T-helper 22 cell (primary cell): ENCODE data around the gene CHD6.

Source experiments
- DNase-seq: peaks from one replicate; pipeline ENCODE4 v3.0.0-alpha.2; 2020; ENCODE audit warnings: low read depth

The CHD6 gene

DNA sequence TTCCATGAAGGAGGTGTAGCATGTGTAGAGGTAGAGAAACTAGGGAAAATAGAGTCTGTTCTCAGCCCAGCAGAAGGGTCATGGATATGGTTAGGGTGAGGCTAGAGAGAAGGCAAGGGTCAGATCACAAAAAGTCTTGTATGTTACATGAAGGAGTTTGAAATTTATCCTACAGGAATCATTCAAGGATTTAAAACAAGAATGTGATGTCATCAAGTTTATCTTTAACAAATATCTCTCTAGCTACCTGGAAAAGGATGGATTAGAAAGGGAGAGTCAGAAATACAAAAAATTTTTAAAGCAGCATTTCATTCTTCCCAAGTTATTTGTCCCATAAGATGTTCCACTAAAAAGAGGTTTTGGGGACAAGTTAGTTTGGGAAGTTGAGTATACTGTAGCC is 4.4 kb upstream of the CHD6 start:
- no peak for DNase-seq

DNA sequence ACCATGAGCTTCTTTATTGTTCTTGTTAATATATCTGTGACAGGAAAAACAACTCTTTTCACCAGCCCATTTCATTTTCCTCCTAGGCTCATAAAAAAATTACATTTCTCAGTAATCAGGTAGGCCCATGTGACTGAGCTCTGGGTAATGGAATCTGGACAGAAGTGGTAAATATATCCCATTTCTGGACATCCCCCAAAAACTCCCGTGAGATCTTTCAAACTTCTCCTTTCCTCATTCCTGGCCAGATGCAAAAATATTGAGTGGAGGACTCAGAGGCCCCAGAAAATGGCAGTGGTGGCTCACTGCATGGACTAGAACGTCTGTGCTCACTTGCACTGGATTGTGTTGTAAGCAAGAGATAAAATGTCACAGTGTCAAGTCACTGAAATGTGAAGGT is 3.8 kb upstream of the CHD6 start:
- no peak for DNase-seq

DNA sequence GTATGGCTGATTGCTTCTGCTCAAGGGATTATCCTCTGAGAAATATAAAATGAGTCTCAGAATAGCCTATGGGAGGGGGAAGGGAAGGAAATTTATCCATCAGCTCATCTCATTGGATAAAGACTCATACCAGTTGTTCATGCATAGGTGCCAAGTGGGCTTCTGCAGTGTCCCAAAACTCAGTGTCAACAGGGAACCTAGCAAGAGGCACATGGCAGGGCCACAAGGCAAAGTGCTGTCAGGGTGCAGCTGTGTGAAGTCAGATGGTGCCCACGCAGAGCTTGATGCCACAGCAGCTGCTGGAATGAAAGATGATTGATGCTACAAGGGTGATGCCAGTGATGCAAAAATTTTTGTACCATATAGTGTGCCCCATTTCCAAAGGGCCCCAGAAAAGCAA is 3.2 kb upstream of the CHD6 start:
- no peak for DNase-seq

GRCh38 chr20:41619360-41620100 is 1.4 kb upstream of the CHD6 start:
- DNase-seq = no peak

DNA sequence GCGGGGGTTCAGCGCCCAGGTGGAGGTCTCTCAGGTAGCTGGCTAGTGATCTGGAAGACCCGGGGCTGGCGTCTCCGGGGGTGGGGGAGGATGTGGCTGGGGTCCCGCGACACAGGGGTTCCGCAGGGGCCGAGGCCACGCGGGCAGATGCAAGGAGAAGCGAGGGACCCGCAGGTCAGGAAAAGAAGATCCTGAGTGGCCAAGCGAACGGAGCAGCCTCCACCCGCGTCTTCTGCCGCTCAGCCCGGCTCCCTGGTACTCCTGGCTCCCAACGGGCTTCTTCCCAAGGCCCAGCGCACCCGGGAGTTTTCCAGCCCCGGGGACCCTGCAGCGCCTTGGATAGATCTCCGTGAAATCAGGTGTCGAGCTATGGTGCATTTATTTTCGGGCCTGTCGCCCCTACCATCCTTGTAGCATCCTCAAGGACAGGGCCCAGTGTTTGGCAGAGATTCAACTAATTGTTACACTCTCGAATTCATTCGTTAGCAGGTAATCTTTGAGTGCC is 682 bp upstream of the CHD6 start:
- no peak for DNase-seq

DNA sequence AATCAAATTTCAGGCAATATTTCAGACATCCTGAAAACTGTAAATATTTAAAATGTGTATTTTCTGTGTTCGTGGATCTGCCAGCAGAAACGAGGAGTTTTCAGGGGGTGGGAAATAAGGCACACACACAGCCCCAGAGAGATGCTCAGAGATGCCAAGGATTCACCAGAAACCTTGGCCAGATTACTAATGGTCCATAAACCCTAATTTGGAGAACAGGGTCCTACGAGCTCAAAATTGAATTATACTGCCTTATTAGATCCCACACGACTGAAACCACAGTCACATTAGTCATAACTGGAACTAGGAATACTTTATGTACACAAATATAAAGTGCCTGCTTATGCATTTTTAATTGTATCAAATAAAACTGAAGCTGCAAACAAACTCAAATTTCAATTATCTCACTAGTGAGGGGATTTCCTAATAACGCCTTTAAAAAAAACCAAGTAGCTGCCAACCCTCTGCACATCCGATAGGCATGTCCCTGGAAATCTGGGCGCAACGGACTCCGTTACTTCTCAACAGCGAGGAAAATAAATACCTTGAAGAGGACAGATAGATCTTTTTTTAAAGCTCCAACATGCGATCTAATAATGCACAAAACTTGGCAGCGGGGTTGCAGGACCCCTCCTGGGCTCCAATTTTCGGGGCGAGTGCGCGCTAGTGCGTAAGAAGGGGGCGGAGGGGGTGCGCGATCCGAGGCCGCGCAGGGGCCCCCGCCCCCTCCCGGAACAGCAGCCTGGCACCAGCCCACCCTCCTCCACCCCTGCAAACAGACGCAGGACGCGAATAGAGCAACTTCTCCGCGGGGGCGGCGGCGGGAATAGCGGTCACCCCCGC is 897 bp downstream of the CHD6 start:
- DNase-seq = peak; percentile 41

- no peak for DNase-seq
These were observed 1.9 kb downstream of the CHD6 start for GRCh38 chr20:41616228-41616627.

GRCh38 chr20:41615676-41616075 is 2.5 kb downstream of the CHD6 start:
- DNase-seq = no peak

DNA sequence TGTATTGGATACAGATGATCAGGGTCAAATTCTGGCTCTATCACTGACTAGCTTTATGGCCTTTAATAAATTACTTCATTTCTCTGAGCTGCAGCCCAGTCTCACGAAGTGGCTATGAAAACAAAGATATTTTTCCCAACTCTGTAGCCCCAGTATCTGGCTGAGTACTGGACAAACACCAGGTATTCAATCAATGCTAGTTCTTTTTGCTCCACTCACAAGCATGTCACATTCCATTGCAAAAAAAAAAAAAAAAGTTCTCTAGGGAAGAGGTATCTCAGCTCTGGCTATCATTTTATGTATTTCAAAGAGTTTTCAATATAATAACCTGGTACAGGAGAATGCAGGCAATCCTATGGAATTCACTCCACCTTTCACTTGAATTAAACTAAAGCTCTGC is 3.1 kb downstream of the CHD6 start:
- DNase-seq = no peak

- no peak for DNase-seq
These were observed 4.9 kb downstream of the CHD6 start for GRCh38 chr20:41613321-41613720.

DNA sequence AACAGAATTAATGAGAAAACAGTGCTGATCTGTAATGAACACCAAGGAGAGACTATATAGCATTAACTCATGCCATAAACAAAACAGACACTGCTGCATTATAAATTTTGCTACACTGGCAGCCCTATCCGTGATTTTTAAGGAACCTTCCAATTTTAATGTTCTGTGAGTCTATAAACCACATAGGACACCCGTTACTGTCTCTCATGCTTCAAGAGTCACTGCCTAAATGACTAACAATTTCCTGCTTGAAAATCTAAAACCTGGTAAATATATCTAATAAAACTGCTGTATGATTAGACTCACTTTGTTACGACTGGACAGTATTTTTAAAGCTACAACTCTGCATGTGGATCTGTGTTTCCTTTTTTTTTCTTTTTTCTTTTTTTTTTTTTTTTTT is 8.7 kb downstream of the CHD6 start:
- no peak for DNase-seq

GRCh38 chr20:41608606-41609005 is 9.6 kb downstream of the CHD6 start:
- DNase-seq = no peak

- DNase-seq = no peak
These were observed 10.4 kb downstream of the CHD6 start for GRCh38 chr20:41607791-41608190.

GRCh38 chr20:41604002-41604401 is 14.2 kb downstream of the CHD6 start:
- DNase-seq = no peak

- DNase-seq = no peak
These were observed 16.4 kb downstream of the CHD6 start for GRCh38 chr20:41601742-41602141.

DNA sequence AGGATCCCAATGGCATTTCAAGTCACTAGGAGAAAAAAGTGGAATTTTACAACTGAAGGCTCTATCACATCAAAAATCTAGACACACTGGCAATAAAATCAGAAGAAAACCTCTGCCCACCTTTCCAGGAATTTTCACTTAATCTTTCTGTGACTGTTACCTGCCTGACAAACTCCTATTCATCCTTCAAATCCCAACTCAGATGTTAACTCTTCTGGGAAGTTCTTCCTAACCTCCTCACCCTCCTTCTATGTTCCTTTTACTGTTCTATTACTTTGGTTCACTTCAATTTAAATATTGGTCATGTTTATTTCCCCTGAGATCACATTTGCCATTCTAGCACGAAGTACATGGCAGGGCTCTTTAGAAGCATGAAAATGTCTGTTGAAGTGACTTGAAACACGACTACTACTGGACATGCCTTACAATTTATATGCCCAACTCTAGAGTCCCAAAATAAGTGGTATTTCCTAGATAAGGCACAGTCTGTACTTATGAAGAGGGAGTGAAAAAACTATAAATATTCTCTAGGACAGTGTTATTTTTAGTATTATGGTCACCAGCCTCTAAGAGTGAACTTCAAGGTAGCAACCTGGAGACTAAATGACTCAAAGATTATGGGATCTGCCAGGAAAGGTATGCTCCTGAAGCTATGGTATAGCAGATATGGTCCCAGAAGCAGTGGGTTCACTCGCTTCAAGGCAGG is 17.1 kb downstream of the CHD6 start:
- DNase-seq = no peak

- DNase-seq = no peak
These were observed 18.5 kb downstream of the CHD6 start for GRCh38 chr20:41599699-41600104.

DNA sequence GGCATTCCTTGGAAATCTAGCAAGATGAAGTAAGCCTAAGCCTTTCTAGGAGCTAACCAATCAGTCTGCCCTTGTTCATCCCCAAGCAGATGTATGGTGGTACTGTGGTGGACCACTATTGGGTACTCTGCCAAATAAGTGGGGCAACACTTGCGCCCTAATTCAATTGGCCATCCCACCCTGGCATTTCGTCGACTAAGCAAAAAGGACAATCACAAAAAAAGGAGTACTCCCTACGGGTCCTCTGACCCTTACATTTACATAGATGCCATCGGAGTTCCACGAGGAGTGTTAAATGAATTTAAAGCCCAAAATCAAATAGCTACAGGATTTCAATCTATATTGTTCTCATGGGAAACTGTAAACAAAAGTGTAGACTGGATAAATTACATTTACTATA is 19.5 kb downstream of the CHD6 start:
- DNase-seq = no peak

DNA sequence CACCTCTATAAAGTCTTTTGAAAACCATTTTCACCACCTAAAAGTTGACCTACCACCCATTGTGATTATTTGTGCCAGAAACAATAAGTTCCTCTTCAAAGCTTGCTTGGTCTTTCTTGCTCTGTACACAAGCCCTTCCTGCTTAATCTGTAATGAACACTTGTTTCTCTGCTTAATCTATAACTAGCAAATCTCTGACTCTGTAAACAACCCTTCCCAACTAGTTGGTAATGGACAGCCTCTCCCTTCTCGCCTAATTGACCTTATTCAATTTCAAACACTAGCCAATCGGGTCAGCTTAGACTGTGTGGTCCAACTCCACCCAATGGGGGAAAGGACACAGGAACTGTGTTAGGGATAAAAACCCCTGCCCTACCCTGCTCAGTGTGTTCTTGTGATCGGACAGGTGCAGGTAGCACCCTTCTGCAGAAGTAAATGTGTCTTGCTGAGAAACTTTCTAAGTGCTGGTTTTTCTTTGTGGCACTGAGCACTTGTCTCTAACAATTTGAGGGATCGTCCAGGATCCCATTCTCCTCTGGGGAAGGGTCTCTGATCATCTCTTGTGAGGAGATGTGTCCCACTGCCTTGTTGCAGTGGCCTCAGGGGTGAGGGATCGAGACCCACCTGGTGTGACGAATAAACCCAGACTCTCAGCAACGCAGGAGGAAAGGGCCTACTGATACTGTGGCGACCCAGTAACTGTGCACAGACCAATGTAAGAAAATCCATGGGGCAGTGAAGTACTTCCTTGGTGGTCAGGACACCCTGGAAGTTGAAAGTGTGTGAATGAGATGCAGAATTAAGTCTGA is 23.5 kb downstream of the CHD6 start:
- DNase-seq = no peak

DNA sequence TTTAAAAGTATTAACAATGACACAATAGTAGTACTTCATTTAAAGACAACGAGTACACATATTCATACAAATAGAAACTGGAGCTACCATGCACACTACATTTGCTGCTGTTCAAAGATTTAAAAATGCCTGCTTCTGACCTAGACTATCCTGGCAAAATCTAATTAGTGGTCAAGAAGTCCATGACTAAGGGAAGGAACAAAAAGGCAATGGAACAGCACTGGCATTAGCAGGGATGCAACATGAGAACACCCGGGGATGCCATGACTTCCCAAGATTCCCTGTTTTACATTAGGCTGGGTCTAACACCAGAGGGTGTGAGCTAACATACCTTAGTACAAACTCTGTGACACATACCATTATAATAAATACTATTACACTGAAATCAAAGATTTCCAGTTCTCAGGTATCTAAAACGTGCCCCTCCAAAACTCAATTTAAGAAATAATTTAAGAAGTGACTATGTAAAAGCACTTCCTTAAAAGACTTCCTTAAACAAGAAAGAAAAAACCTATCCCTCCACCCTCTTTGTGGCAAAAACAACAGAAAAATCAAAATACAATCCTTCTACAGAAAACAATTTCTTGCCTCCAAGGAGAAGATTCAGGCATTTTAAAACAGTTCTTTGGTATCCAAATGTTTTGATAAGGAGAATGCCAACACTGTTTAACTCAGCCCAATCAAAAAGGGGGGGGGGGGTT is 25.5 kb downstream of the CHD6 start:
- DNase-seq = no peak

- DNase-seq = no peak
These were observed 30.2 kb downstream of the CHD6 start for GRCh38 chr20:41587956-41588355.
